ENCODE measurements around the gene FAM234A.

DNA sequence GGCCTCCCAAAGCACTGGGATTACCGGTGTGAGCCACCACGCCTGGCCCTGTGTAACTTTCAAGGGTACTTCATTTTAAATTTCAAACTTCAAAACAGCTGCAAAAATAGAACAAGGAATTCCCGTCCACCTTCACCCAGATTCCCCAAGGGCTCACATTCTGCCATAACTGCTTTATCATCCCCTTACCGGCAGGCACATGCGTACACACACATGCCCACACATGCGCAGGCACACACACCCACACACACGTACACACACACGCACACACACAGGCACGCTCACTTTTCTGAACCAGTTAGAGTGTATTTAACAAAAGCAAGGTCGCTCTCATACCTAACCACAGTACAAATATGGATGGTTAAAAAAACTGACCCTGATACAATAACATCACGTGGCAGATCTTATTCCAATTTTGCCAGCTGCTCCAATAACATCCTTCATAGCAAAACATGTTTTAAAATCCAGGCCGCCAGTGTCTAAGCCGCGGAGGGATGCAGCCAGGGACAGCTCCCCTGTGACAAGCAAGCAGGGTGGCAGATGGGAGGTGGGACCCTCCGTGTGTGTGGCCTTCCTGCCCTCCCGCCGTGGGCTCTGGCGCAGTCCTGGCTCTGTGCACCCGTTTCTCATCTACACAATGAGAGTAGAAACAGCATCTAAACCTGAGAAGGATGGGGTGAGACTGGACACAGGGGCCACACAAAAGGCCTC, 71.5 kb downstream of the FAM234A start:
- no peak for TF ChIP-seq EZH2 (IDR thresholded peaks at IDR 0.05; ENCODE audit: borderline replicate concordance, low read length)
- no peak for TF ChIP-seq CTCF (IDR thresholded peaks at IDR 0.05; ENCODE audit: low read length)

Data from OCI-LY1 (cell line).